H9 (cell line): ENCODE data around the gene INSR. TPM values are rescaled to one million over a fixed set of nuclear protein-coding genes. Genes with fewer than 3 reads are reported as not detected.

Experiments
- DNase-seq: peaks from one replicate; pipeline ENCODE4 v3.0.0-alpha.2; 2017
- H2AFZ ChIP-seq: one replicate; pipeline ENCODE4 v1.6.1; 2013; ENCODE audit warnings: mild to moderate bottlenecking, low read length, control low read depth, moderate library complexity
- H2AK5ac ChIP-seq: 2 replicates; pipeline ENCODE4 v1.6.1; 2013; ENCODE audit warnings: low read length, control low read depth, mixed read lengths; ENCODE audit not compliant: insufficient read length
- H2BK120ac ChIP-seq: one replicate; pipeline ENCODE4 v1.6.1; 2013; ENCODE audit warnings: low read depth, mild to moderate bottlenecking, low read length, control low read depth, inconsistent platforms; ENCODE audit not compliant: poor library complexity, severe bottlenecking
- H2BK12ac ChIP-seq: 2 replicates; pipeline ENCODE4 v1.6.1; 2013; ENCODE audit warnings: low read length, control low read depth, mixed read lengths, low read depth; ENCODE audit not compliant: insufficient read length
- H2BK15ac ChIP-seq: 2 replicates; pipeline ENCODE4 v1.6.1; 2013; ENCODE audit warnings: low read depth, low read length, control low read depth
- H2BK20ac ChIP-seq: one replicate; pipeline ENCODE4 v1.6.1; 2013; ENCODE audit warnings: low read depth, mild to moderate bottlenecking, low read length, control low read depth, inconsistent platforms; ENCODE audit not compliant: poor library complexity, severe bottlenecking
- H2BK5ac ChIP-seq: 2 replicates; pipeline ENCODE4 v1.6.1; 2013; ENCODE audit warnings: low read length, control low read depth, mixed read lengths; ENCODE audit not compliant: insufficient read length
- H3K14ac ChIP-seq: 2 replicates; pipeline ENCODE4 v1.6.1; 2013; ENCODE audit warnings: low read length, control low read depth; ENCODE audit not compliant: insufficient read depth
- H3K18ac ChIP-seq: 2 replicates; pipeline ENCODE4 v1.6.1; 2013; ENCODE audit warnings: low read depth, mild to moderate bottlenecking, mixed read lengths, low read length, control low read depth; ENCODE audit not compliant: insufficient read length
- H3K23ac ChIP-seq: 2 replicates; pipeline ENCODE4 v1.6.1; 2013; ENCODE audit warnings: low read length, control low read depth, mixed read lengths, low read depth; ENCODE audit not compliant: insufficient read length
- H3K23me2 ChIP-seq: 2 replicates; pipeline ENCODE4 v1.6.1; 2013; ENCODE audit warnings: low read depth, mild to moderate bottlenecking, mixed read lengths, low read length, control low read depth; ENCODE audit not compliant: insufficient read length, poor library complexity, severe bottlenecking
- H3K27ac ChIP-seq: 2 replicates; pipeline ENCODE4 v1.5.1; 2013; ENCODE audit warnings: low read length, control low read depth, mixed read lengths, low read depth; ENCODE audit not compliant: insufficient read length
- H3K27me3 ChIP-seq: 2 replicates; pipeline ENCODE4 v1.6.1; 2013; ENCODE audit warnings: low read length, control low read depth, inconsistent platforms; ENCODE audit not compliant: insufficient read depth
- H3K4ac ChIP-seq: 2 replicates; pipeline ENCODE4 v1.6.1; 2013; ENCODE audit warnings: low read depth, mild to moderate bottlenecking, control low read depth, inconsistent platforms, low read length, moderate library complexity
- H3K4me1 ChIP-seq: 2 replicates; pipeline ENCODE4 v1.6.1; 2013; ENCODE audit warnings: low read length, control low read depth, inconsistent platforms; ENCODE audit not compliant: insufficient read depth
- H3K4me2 ChIP-seq: 2 replicates; pipeline ENCODE4 v1.6.1; 2013; ENCODE audit warnings: low read length, control low read depth, mixed read lengths; ENCODE audit not compliant: insufficient read length, insufficient read depth
- H3K56ac ChIP-seq: 2 replicates; pipeline ENCODE4 v1.6.1; 2013; ENCODE audit warnings: low read depth, mild to moderate bottlenecking, mixed read lengths, low read length, control low read depth; ENCODE audit not compliant: insufficient read length
- H3K79me1 ChIP-seq: 2 replicates; pipeline ENCODE4 v1.6.1; 2013; ENCODE audit warnings: low read depth, mild to moderate bottlenecking, moderate library complexity, low read length, control low read depth, inconsistent platforms; ENCODE audit not compliant: insufficient read depth, poor library complexity, severe bottlenecking
- H3K79me2 ChIP-seq: 2 replicates; pipeline ENCODE4 v1.6.1; 2013; ENCODE audit warnings: low read length, control low read depth, inconsistent platforms; ENCODE audit not compliant: insufficient read depth
- H3K9ac ChIP-seq: 2 replicates; pipeline ENCODE4 v1.6.1; 2013; ENCODE audit warnings: low read length, control low read depth, mixed read lengths; ENCODE audit not compliant: insufficient read length; ENCODE audit errors: extremely low read depth
- H3K9me3 ChIP-seq: one replicate; pipeline ENCODE4 v1.6.1; 2013; ENCODE audit warnings: low read depth, low read length, inconsistent platforms; ENCODE audit not compliant: control insufficient read depth
- H3T11ph ChIP-seq: one replicate; pipeline ENCODE4 v1.6.1; 2013; ENCODE audit warnings: mild to moderate bottlenecking, low read length, control low read depth, inconsistent platforms
- H4K20me1 ChIP-seq: one replicate; pipeline ENCODE4 v1.6.1; 2013; ENCODE audit not compliant: control insufficient read depth, insufficient read length, insufficient read depth
- H4K5ac ChIP-seq: 2 replicates; pipeline ENCODE4 v1.6.1; 2013; ENCODE audit warnings: low read depth, mild to moderate bottlenecking, mixed read lengths, low read length, control low read depth; ENCODE audit not compliant: insufficient read length
- H4K8ac ChIP-seq: replicated peaks from 2 replicates; pipeline ENCODE4 v1.6.1; 2013; ENCODE audit warnings: low read length, control low read depth, mixed read lengths, low read depth; ENCODE audit not compliant: insufficient read length
- H4K91ac ChIP-seq: 2 replicates; pipeline ENCODE4 v1.6.1; 2013; ENCODE audit warnings: low read depth, mild to moderate bottlenecking, moderate library complexity, mixed read lengths, low read length, control low read depth; ENCODE audit not compliant: insufficient read length
- H3K27ac Mint-ChIP-seq, 3 experiments: 2 replicates in 2 of 3; 3 replicates in 1 of 3; pipeline ENCODE4 v1.8.0; 2020 to 2021; ENCODE audit warnings: mixed read lengths in 3 of 3, mild to moderate bottlenecking in 1 of 3, moderate library complexity in 1 of 3
- H3K27me3 Mint-ChIP-seq: 2 replicates; pipeline ENCODE4 v1.8.0; 2021; ENCODE audit warnings: low read depth, mild to moderate bottlenecking, moderate library complexity, mixed read lengths
- H3K36me3 Mint-ChIP-seq, 3 experiments: 2 replicates in 2 of 3; 3 replicates in 1 of 3; pipeline ENCODE4 v1.8.0; 2020 to 2021; ENCODE audit warnings: low read depth in 3 of 3, mixed read lengths in 3 of 3; ENCODE audit not compliant: insufficient read depth in 1 of 3
- H3K4me1 Mint-ChIP-seq, 2 experiments: 2 replicates each; pipeline ENCODE4 v1.8.0; 2020; ENCODE audit warnings: mixed read lengths in 2 of 2
- H3K4me3 Mint-ChIP-seq, 2 experiments: 2 replicates in 1 of 2; 3 replicates in 1 of 2; pipeline ENCODE4 v1.8.0; 2020 to 2021; ENCODE audit warnings: mild to moderate bottlenecking in 2 of 2, mixed read lengths in 2 of 2, moderate library complexity in 1 of 2
- H3K9me3 Mint-ChIP-seq, 2 experiments: 2 replicates in 1 of 2; 3 replicates in 1 of 2; pipeline ENCODE4 v1.8.0; 2020; ENCODE audit warnings: mild to moderate bottlenecking in 2 of 2, mixed read lengths in 2 of 2, moderate library complexity in 1 of 2
- WGBS: extraction: QIAGEN DNeasy Blood & Tissue Kit; methylation state at CpG from one replicate; pipeline ENCODE4 v1.1.7; 2013; ENCODE audit warnings: missing lambda C conversion rate, low lambda C conversion rate, mixed read lengths; ENCODE audit not compliant: insufficient read length; ENCODE audit errors: extremely low coverage; 5-methylcytosine and 5-hydroxymethylcytosine counted together
- total RNA-seq: library from RNA; stranded (reverse); gene quantifications from 2 replicates; pipeline ENCODE4 v1.2.1, GENCODE V29; 2021
- TF ChIP-seq, protein P1 (sequence below): fragments of 200-600 bp; sonication (generic); conservative IDR thresholded peaks from 3 replicates; pipeline ENCODE4 v1.8.0; 2021; ENCODE audit warnings: antibody characterized with exemption, mild to moderate bottlenecking

The INSR gene
- total RNA-seq, 1 experiment from 2014 or later = 39.8 TPM

DNA sequence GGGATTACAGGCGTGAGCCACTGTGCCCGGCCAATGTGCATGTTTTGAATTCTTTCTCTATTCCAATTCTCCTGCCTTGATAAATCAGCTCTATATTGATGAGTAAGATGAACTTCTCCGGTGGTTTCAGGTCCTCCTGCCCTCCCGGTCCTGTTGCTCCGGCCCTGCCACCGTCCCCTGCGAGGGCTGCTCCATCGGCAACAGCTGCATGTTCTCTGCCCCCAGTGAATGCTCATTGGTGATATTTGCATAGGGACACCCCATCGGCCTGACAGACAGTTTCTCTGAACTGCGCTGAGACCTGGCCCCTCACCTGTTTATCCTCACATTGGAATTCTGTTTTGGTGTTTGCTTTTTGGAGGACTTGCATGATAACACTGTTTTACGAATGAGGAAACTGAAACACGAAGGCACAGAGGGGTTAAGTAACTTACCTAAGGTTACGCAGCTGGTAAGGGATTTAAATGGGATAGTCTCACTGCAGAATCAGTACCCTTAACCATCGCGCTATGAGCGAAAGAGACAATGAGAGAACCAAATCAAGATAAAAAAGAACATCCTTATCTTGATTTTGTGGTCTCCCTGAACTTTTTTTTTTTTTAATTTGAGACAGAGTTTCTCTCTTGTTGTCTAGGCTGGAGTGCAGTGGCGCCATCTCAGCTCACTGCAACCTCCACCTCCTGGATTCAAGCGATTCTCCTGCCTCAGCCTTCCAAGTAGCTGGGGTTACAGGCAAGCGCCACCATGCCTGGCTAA, 192.5 kb downstream of the INSR start:
- H3K79me1 ChIP-seq = no peaks in the 10 kb centered on the region
- H3K9me3 ChIP-seq = no peaks in the 10 kb centered on the region
- no peaks in the 10 kb centered on the region for H3K79me2 ChIP-seq
- H3K27me3 Mint-ChIP-seq = peaks cover 6% of the 10 kb centered on the region
- H4K20me1 ChIP-seq = no peaks in the 10 kb centered on the region
- H3K9me3 Mint-ChIP-seq = peaks cover 13 to 15% of the 10 kb centered on the region in 2 experiments
- no peak overlapping the region for H3K4me2 ChIP-seq
- H2BK120ac ChIP-seq = no peak overlapping the region
- no peak overlapping the region for H4K91ac ChIP-seq
- no peak overlapping the region for H3K27ac ChIP-seq
- no peak overlapping the region for H2AK5ac ChIP-seq
- H4K8ac ChIP-seq = no peak overlapping the region
- H3T11ph ChIP-seq = no peak overlapping the region
- no peak overlapping the region for H2BK12ac ChIP-seq
- no peak overlapping the region for H3K18ac ChIP-seq
- no peak overlapping the region for H3K9ac ChIP-seq
- no peak overlapping the region for H3K14ac ChIP-seq
- no peak overlapping the region for H2BK5ac ChIP-seq
- DNase-seq = no peak
- H3K23ac ChIP-seq = no peak overlapping the region
- H3K23me2 ChIP-seq = no peaks in the 10 kb centered on the region
- H3K4ac ChIP-seq = no peak overlapping the region
- no peak overlapping the region for H4K5ac ChIP-seq
- no peaks in the 10 kb centered on the region for H3K27me3 ChIP-seq
- no CpG with 5 or more reads among the region's 19 CpGs for WGBS
- peaks cover 10 to 11% of the 10 kb centered on the region in 2 experiments for H3K4me1 Mint-ChIP-seq
- H3K36me3 Mint-ChIP-seq = peaks cover 6 to 11% (median 8%) of the 10 kb centered on the region in 3 experiments
- no peak overlapping the region for H2BK15ac ChIP-seq
- H3K4me3 Mint-ChIP-seq = no peak overlapping the region; a peak in 1 of 5 replicates
- TF ChIP-seq, protein P1, sequence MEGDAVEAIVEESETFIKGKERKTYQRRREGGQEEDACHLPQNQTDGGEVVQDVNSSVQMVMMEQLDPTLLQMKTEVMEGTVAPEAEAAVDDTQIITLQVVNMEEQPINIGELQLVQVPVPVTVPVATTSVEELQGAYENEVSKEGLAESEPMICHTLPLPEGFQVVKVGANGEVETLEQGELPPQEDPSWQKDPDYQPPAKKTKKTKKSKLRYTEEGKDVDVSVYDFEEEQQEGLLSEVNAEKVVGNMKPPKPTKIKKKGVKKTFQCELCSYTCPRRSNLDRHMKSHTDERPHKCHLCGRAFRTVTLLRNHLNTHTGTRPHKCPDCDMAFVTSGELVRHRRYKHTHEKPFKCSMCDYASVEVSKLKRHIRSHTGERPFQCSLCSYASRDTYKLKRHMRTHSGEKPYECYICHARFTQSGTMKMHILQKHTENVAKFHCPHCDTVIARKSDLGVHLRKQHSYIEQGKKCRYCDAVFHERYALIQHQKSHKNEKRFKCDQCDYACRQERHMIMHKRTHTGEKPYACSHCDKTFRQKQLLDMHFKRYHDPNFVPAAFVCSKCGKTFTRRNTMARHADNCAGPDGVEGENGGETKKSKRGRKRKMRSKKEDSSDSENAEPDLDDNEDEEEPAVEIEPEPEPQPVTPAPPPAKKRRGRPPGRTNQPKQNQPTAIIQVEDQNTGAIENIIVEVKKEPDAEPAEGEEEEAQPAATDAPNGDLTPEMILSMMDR = no peak
- peak overlapping the region in 1 of 3 experiments; percentile 33; a peak in 2 of 7 replicates for H3K27ac Mint-ChIP-seq
- no peak overlapping the region for H3K56ac ChIP-seq
- H2BK20ac ChIP-seq = no peak overlapping the region
- H2AFZ ChIP-seq = no peak overlapping the region
- no peaks in the 10 kb centered on the region for H3K4me1 ChIP-seq
